ENCODE measurements around the gene CRADD.

DNA sequence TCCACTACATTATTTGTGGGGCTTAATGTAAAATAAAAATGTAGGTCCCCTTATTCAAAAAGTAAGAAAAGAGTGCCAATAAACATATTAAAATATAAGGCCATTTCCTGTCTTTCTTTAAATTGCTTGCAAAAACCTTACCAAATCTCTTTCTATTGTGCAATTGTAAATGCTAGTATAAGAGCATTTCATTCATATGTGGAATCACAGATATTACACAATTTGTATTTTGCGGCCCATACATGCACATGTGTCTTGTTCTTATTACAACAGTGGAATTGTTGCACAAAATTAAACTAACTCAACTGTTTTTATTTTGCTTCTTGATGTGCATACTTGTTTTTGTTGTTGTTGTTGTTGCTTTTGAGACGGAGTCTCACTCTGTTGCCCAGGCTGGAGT, 20.1 kb upstream of the CRADD start:
- TF ChIP-seq ZNF687 (IDR thresholded peaks at IDR 0.05) (no peak), RCOR1 (conservative IDR thresholded peaks at IDR 0.05; ENCODE audit: low read depth, low read length) (no peak), CHD4 (IDR thresholded peaks at IDR 0.05) (no peak), HSF1 (IDR thresholded peaks at IDR 0.05; ENCODE audit: low read depth, low read length) (no peak), JUND (IDR thresholded peaks at IDR 0.05; ENCODE audit: low read depth, low read length) (no peak), TBL1XR1 (IDR thresholded peaks at IDR 0.05; ENCODE audit: low read depth, low read length) (no peak), SP1 (IDR thresholded peaks at IDR 0.05; ENCODE audit: low read depth, low read length) (no peak), ASH2L (IDR thresholded peaks at IDR 0.05; ENCODE audit: borderline replicate concordance, low read depth) (no peak), NR2C2 (IDR thresholded peaks at IDR 0.05; ENCODE audit: borderline replicate concordance, control insufficient read depth, insufficient read length, low read depth) (no peak), ZZZ3 (IDR thresholded peaks at IDR 0.05; ENCODE audit: control insufficient read depth, insufficient read length, low read depth) (no peak), CTCF (IDR thresholded peaks at IDR 0.05 in 2 of 3, conservative IDR thresholded peaks at IDR 0.05 in 1 of 3; ENCODE audit: control insufficient read depth in 2 of 3, extremely low read depth in 1 of 3, insufficient read depth in 1 of 3, low read depth in 3 of 3, low read length in 3 of 3) (no peak)

Measured in GM12878 (cell line).